Measurements from ENCODE around the gene CFAP47. TPM values are rescaled to one million over a fixed set of nuclear protein-coding genes. Genes with fewer than 3 reads are reported as not detected.

Gene CFAP47
- total RNA-seq, 1 donor from 2014 or later = not detected

DNA sequence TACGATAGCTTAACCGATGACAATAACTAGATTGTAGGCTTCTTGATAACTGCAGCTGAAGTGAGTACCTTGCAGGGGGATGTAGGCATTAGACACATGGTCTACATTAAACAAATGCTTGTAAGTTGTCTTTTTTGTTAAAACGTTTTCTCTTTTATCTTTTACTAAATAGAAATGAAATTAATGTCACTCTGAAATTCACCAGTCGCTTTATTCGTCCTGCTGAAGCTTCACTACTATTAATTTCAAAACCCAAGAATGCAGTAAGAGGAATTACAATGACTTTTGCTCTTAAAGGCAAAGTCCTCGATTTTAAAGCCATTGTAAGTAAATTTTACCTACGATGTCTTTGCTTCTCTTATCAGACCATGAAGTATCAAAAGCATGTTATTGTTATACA lies 239.7 kb downstream of the CFAP47 start:
- Mint-ChIP-seq H3K4me1 (ENCODE audit: unreplicated experiment) (no peaks in the 10 kb centered on the region), H3K27me3 (ENCODE audit: unreplicated experiment) (no peaks in the 10 kb centered on the region), H3K4me3 (ENCODE audit: unreplicated experiment) (no peak overlapping the region), H3K27ac (ENCODE audit: unreplicated experiment) (no peak overlapping the region), H3K9me3 (ENCODE audit: unreplicated experiment) (peaks cover 6% of the 10 kb centered on the region), H3K36me3 (ENCODE audit: unreplicated experiment) (no peaks in the 10 kb centered on the region)
- DNase-seq (ENCODE audit: extremely low spot score, unreplicated experiment) = no peak
- TF ChIP-seq, protein P1, sequence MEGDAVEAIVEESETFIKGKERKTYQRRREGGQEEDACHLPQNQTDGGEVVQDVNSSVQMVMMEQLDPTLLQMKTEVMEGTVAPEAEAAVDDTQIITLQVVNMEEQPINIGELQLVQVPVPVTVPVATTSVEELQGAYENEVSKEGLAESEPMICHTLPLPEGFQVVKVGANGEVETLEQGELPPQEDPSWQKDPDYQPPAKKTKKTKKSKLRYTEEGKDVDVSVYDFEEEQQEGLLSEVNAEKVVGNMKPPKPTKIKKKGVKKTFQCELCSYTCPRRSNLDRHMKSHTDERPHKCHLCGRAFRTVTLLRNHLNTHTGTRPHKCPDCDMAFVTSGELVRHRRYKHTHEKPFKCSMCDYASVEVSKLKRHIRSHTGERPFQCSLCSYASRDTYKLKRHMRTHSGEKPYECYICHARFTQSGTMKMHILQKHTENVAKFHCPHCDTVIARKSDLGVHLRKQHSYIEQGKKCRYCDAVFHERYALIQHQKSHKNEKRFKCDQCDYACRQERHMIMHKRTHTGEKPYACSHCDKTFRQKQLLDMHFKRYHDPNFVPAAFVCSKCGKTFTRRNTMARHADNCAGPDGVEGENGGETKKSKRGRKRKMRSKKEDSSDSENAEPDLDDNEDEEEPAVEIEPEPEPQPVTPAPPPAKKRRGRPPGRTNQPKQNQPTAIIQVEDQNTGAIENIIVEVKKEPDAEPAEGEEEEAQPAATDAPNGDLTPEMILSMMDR (IDR thresholded peaks at IDR 0.05) = no peak

DNA sequence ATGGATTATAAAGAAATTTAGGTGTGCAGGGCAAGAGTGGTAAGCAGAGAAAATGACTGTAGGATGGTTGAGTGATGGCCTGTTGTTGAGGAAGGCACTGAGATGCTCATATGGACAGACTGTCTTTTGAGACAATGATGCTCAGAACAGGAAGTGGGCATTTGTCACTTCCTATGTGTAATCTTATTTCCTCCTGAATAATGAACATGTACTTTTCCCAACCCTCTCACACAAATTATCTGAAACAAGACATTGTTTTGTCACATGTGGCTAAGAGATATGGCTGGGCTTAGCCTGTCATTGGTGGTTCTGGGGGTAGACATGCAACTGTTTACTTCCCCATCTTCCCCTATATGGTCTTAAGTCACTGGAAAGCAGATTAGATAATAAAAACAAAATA lies 240.5 kb downstream of the CFAP47 start:
- no peak for DNase-seq (ENCODE audit: extremely low spot score, unreplicated experiment)
- no peaks in the 10 kb centered on the region for H3K27me3 Mint-ChIP-seq (ENCODE audit: unreplicated experiment)
- no peak overlapping the region for H3K27ac Mint-ChIP-seq (ENCODE audit: unreplicated experiment)
- no peaks in the 10 kb centered on the region for H3K36me3 Mint-ChIP-seq (ENCODE audit: unreplicated experiment)
- H3K4me1 Mint-ChIP-seq (ENCODE audit: unreplicated experiment) = no peaks in the 10 kb centered on the region
- TF ChIP-seq, protein P1 (IDR thresholded peaks at IDR 0.05) = no peak
- peaks cover 6% of the 10 kb centered on the region for H3K9me3 Mint-ChIP-seq (ENCODE audit: unreplicated experiment)
- H3K4me3 Mint-ChIP-seq (ENCODE audit: unreplicated experiment) = no peak overlapping the region

DNA sequence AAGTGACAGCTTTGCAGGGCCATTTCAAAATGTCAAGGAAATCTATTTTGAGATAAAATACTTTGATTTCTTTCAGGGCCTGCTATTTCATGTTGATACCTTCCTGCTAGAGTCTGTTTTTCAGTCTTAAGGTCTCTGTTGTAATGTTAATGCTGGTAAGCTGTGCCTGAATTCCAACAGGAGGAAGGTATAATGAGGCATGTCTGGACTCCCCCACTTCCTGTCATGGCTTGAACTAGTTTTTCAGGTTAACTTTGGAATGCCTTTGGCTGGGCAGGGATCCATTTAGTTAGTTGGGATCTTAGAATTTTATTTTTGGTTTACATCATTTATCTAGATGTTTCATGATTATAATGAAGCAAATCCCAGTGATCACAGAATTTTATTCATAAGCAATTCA lies 279.0 kb downstream of the CFAP47 start:
- Mint-ChIP-seq H3K27ac (ENCODE audit: unreplicated experiment) (no peak overlapping the region), H3K4me3 (ENCODE audit: unreplicated experiment) (no peak overlapping the region)

DNA sequence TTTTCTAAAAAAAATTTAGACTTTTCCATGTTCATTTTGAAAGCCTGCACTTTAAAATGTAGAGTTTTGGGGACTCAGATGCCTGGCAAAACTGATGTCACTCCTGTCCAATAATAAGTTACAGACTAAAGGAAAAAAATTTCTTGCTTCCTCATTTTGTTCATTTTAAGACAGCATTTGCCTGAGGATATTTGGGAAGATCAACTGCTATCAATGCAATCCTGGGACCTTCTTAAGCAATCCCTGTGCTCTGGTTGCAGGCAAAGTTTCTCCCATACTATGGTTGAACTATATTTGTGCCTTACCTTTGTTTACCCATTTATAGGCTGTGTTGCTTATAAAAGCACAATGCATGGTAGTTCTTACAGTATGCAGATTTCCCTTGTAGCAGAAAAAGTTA lies 280.4 kb downstream of the CFAP47 start:
- Mint-ChIP-seq H3K27ac (ENCODE audit: unreplicated experiment) (no peak overlapping the region), H3K4me1 (ENCODE audit: unreplicated experiment) (no peaks in the 10 kb centered on the region), H3K4me3 (ENCODE audit: unreplicated experiment) (no peak overlapping the region), H3K36me3 (ENCODE audit: unreplicated experiment) (no peaks in the 10 kb centered on the region), H3K9me3 (ENCODE audit: unreplicated experiment) (peaks cover 8% of the 10 kb centered on the region), H3K27me3 (ENCODE audit: unreplicated experiment) (no peaks in the 10 kb centered on the region)
- TF ChIP-seq, protein P1 (IDR thresholded peaks at IDR 0.05) = no peak
- DNase-seq (ENCODE audit: extremely low spot score, unreplicated experiment) = no peak

More for the DNA sequence above, 279.0 kb downstream of the CFAP47 start:
- no peaks in the 10 kb centered on the region for H3K36me3 Mint-ChIP-seq (ENCODE audit: unreplicated experiment)
- no peak for DNase-seq (ENCODE audit: extremely low spot score, unreplicated experiment)
- no peaks in the 10 kb centered on the region for H3K27me3 Mint-ChIP-seq (ENCODE audit: unreplicated experiment)
- peaks cover 8% of the 10 kb centered on the region for H3K9me3 Mint-ChIP-seq (ENCODE audit: unreplicated experiment)
- H3K4me1 Mint-ChIP-seq (ENCODE audit: unreplicated experiment) = no peaks in the 10 kb centered on the region
- TF ChIP-seq, protein P1 (IDR thresholded peaks at IDR 0.05) = no peak

DNA sequence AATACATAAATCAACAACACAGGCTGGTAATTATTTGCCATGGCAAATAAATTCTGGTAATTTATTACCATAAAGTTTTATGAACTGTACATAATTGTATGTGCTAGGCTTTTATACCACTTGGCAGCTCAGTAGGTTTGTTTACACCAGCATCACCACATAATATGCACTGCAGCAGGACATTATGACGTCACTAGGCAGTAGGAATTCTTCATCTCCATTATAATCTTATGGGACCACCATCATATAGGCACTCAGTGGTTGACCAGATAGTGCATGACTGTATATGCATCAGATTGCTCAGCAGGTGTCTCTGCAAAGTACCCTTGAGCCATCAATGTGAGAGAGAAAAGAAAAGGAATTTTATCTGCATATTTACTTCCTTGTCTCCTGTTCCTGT lies 295.4 kb downstream of the CFAP47 start:
- H3K4me3 Mint-ChIP-seq (ENCODE audit: unreplicated experiment) = no peak overlapping the region
- H3K4me1 Mint-ChIP-seq (ENCODE audit: unreplicated experiment) = no peaks in the 10 kb centered on the region
- peaks cover 21% of the 10 kb centered on the region for H3K9me3 Mint-ChIP-seq (ENCODE audit: unreplicated experiment)
- DNase-seq (ENCODE audit: extremely low spot score, unreplicated experiment) = no peak
- TF ChIP-seq, protein P1 (IDR thresholded peaks at IDR 0.05) = no peak
- no peaks in the 10 kb centered on the region for H3K27me3 Mint-ChIP-seq (ENCODE audit: unreplicated experiment)
- H3K36me3 Mint-ChIP-seq (ENCODE audit: unreplicated experiment) = no peaks in the 10 kb centered on the region
- no peak overlapping the region for H3K27ac Mint-ChIP-seq (ENCODE audit: unreplicated experiment)

Data from osteocyte (in vitro differentiated cells).